Prostate gland (tissue), 2 donors: ENCODE measurements around the gene SARDH.

Source experiments
- CTCF ChIP-seq, 4 experiments: fragments of 200-600 bp in 2 of 4; fragments of 450-650 bp in 2 of 4; sonication (generic) in 2 of 4; IDR thresholded peaks; 1 replicate in 3 of 4; 2 replicates in 1 of 4; pipeline ENCODE4 v1.5.1; 2016 to 2019; ENCODE audit warnings: antibody characterized with exemption in 4 of 4, mild to moderate bottlenecking in 2 of 4, moderate library complexity in 2 of 4
- POLR2A ChIP-seq: fragments of 450-650 bp; IDR thresholded peaks from one replicate; pipeline ENCODE4 v1.6.1; 2016; ENCODE audit warnings: antibody characterized with exemption, mild to moderate bottlenecking
- POLR2AphosphoS5 ChIP-seq: sonication (generic); formaldehyde crosslinking; IDR thresholded peaks from one replicate; pipeline ENCODE4 v1.6.1; 2017; ENCODE audit warnings: antibody characterized with exemption

- no peak for TF ChIP-seq CTCF (IDR thresholded peaks at IDR 0.05)
- no peak for TF ChIP-seq POLR2AphosphoS5
- no peak for TF ChIP-seq POLR2A
These were observed 38.6 kb downstream of the SARDH start for GRCh38 chr9:133699546-133699945.
